ENCODE data around the gene LMBRD1. TPM values are rescaled to one million over a fixed set of nuclear protein-coding genes. Genes with fewer than 3 reads are reported as not detected.
"Not testable (repeated sequence)": the region's sequence is repeated elsewhere in the genome, so short reads cannot be mapped to it uniquely, and the experiment has no call there.

LMBRD1 gene
- 10 to 100 TPM; 15.2 TPM for total RNA-seq

DNA sequence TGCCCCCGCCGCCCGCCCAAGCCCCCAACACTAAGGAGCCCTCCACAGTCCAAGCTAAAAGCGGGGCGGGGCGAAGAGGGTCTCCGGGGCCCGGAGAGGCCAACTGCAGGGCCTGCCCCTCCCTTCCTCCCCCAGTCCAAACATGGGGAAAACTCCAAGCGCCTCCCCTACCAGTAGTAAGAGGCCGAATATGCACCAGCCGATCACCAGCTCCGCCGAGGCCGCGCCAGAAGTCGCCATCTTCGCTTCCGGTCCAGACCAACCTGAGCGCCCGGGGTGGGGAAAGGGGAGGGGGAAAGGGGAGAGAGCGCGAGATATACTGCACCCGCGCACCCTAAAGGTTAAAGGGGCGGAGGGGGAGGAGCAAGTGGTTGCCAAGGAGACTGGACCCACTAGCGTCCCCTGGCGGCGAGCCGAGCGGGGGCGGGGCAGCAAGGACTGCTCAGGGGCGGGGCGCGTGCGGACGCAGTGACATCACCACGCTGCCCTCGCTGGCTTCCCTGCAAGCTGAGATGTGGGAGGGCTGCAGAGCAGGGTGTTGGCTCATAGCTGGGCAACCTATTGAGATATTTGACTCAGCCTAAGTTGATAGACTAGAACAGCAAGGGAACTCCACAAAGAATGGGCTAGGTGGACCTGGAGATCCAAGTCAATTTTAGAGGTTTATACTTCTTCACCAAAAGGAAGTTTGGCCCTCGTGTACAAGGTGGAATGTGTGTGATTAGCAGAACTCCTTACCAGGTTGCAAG, at the start of gene LMBRD1:
Gene LMBRD1 (minus strand): TSS at position 369 of the 749 bp plus-strand sequence. CDS start 129 bp downstream, at position 240.
- no peaks in the 10 kb centered on the region for H3K27me3 Mint-ChIP-seq
- no peaks in the 10 kb centered on the region for H3K9me3 Mint-ChIP-seq
- peak; percentile 97 for DNase-seq
- H3K4me3 Mint-ChIP-seq, result peak within 1 kb of the TSS; percentile 91
- peak within 1 kb of the TSS; percentile 92 for H3K27ac Mint-ChIP-seq
- H3K4me1 Mint-ChIP-seq, result peaks cover 40% of the 10 kb centered on the region
- peaks cover 12% of the 10 kb centered on the region for H3K36me3 Mint-ChIP-seq

DNA sequence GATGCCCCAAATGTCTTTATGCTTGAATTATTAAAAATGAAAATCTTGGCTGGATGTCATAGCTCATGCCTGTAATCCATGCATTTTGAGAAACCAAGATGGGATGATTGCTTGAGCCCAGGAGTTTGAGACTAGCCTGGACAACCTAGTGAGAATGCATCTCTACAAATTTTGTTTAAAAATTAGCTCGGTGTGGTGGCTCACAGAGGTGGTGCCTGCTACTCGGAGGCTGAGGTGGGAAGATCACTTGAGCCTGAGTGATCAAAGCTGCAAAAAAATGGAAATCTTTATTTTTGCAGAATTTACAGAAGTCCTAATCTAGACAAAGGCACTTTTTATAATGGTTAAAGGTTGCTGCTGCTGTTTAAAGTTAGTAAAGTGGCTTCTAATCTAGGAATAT, 49.5 kb upstream of the LMBRD1 start:
- Mint-ChIP-seq H3K4me3 (no peak overlapping the region), H3K4me1 (no peaks in the 10 kb centered on the region), H3K36me3 (no peaks in the 10 kb centered on the region), H3K27ac (no peak overlapping the region), H3K27me3 (peaks cover 29% of the 10 kb centered on the region), H3K9me3 (no peaks in the 10 kb centered on the region)
- DNase-seq, result no peak

DNA sequence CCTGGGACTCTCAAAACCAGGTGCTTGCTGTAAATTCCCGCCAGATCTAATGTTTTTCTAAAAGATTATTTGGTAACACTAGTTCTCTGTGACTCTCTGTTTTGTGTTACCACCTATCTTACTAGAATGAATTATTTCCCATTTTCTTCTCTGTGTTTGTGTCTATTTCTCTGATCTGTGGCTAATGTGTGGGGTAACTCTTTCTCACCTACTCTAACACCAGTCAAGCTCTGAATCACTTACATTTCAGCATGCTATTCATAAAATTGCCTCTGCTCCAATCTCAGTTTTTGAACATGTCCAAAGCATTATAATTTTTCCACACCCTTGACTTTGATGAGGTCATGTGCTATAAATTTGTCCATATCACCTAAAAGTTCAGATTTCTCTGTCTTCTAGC, 46.4 kb upstream of the LMBRD1 start:
- no peak overlapping the region for H3K4me3 Mint-ChIP-seq
- H3K27me3 Mint-ChIP-seq, result peaks cover 24% of the 10 kb centered on the region
- DNase-seq, result no peak
- peaks cover 2% of the 10 kb centered on the region for H3K4me1 Mint-ChIP-seq
- H3K36me3 Mint-ChIP-seq, result no peaks in the 10 kb centered on the region
- no peak overlapping the region for H3K27ac Mint-ChIP-seq
- H3K9me3 Mint-ChIP-seq, result no peaks in the 10 kb centered on the region

- DNase-seq, result no peak
- H3K4me3 Mint-ChIP-seq, result no peak overlapping the region
- H3K4me1 Mint-ChIP-seq, result peaks cover 2% of the 10 kb centered on the region
- H3K27me3 Mint-ChIP-seq, result peaks cover 19% of the 10 kb centered on the region
- H3K9me3 Mint-ChIP-seq, result no peaks in the 10 kb centered on the region
- no peak overlapping the region for H3K27ac Mint-ChIP-seq
- no peaks in the 10 kb centered on the region for H3K36me3 Mint-ChIP-seq
Measured at GRCh38 chr6:69841862-69842261, 45.1 kb upstream of the LMBRD1 start.

DNA sequence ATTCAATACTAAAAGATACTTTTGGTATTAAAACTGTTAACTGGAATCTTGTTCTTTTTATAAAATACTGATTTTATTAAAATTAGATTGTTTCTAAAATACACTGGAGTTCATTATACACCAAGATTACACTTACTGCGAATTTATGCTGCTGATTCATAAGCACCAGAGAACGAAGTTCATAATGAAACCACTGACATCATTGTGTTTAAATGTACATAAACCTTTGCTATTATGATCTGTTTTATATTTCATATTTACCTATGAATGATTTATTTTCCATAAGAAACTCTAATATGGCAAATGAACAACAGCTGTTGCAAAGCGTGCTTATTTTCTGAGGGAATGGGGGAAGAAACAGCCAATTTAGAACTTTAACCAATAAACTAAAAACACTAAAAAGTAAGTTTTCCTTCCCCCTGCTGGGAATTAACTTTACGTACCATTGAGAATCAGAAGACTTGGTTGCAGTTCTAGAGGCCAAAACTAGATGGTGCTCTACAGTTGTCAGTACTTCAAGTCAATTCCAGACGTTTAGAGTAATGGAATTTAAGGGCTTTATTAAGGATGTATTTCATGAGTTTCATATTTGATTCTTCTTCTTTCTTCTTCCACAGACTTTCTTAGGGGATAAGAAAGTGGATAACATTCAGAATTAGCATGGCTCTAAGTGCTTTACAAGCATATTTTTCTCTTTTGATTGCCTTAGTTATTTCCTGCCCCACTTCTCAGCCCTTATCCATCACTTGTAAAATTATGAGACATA, 38.8 kb upstream of the LMBRD1 start:
- no peak for DNase-seq
- Mint-ChIP-seq H3K9me3 (no peaks in the 10 kb centered on the region), H3K36me3 (no peaks in the 10 kb centered on the region), H3K4me3 (peak overlapping the region; percentile 19), H3K27ac (no peak overlapping the region), H3K27me3 (peaks cover 17% of the 10 kb centered on the region), H3K4me1 (peaks cover 5% of the 10 kb centered on the region)

DNA sequence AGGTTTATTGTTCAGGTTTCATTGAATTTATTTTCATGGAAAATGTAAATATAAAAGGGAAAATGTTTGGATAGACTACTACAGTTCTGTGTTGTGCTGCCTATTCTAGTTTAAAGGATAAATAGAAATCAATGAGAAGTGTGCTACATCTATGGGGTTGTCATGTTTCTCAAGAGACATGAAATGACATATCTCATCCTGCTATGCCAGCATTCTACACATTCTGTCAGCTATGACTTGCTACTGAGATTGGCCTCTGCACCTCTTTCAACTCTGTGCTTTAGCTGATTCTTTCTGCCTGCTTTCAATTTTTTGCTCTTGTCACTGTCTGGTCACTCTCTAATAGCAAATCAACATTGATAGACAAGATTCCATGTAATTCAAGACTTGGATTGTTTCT, 35.7 kb upstream of the LMBRD1 start:
- H3K4me3 Mint-ChIP-seq, result no peak overlapping the region
- no peaks in the 10 kb centered on the region for H3K9me3 Mint-ChIP-seq
- peaks cover 17% of the 10 kb centered on the region for H3K27me3 Mint-ChIP-seq
- peaks cover 5% of the 10 kb centered on the region for H3K4me1 Mint-ChIP-seq
- DNase-seq, result no peak
- H3K27ac Mint-ChIP-seq, result no peak overlapping the region
- H3K36me3 Mint-ChIP-seq, result no peaks in the 10 kb centered on the region

- H3K27me3 Mint-ChIP-seq, result no peaks in the 10 kb centered on the region
- H3K27ac Mint-ChIP-seq, result no peak overlapping the region
- no peaks in the 10 kb centered on the region for H3K36me3 Mint-ChIP-seq
- H3K4me3 Mint-ChIP-seq, result no peak overlapping the region
- no peak for DNase-seq
- H3K4me1 Mint-ChIP-seq, result no peaks in the 10 kb centered on the region
- H3K9me3 Mint-ChIP-seq, result no peaks in the 10 kb centered on the region
Measured at GRCh38 chr6:69827276-69827893, 30.6 kb upstream of the LMBRD1 start.

DNA sequence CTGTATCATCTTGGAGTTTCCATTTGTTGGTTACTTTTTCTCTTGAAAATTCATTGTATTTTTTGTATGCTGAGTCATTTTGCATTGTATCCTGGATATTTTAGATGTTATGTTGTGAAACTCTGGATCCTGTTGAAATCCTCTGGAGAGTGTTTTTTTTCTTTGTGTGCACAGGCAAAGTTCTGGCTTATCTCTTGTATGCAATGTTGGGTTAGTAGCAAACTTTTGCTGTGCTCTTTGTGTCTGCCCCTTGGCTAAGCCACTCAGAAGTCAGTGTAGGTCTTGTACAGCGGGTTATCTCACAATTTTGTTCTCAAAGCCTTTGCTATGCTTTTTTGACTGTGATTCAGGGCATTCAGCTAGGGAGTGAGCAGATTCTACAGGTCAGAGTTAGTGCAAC, 29.1 kb upstream of the LMBRD1 start:
- H3K27me3 Mint-ChIP-seq, result no peaks in the 10 kb centered on the region
- no peak overlapping the region for H3K27ac Mint-ChIP-seq
- no peaks in the 10 kb centered on the region for H3K36me3 Mint-ChIP-seq
- no peaks in the 10 kb centered on the region for H3K9me3 Mint-ChIP-seq
- no peak overlapping the region for H3K4me3 Mint-ChIP-seq
- no peaks in the 10 kb centered on the region for H3K4me1 Mint-ChIP-seq
- no peak for DNase-seq

GRCh38 chr6:69824355-69824754, 27.5 kb upstream of the LMBRD1 start:
- DNase-seq, H3K4me1 Mint-ChIP-seq, H3K36me3 Mint-ChIP-seq, H3K4me3 Mint-ChIP-seq, H3K27me3 Mint-ChIP-seq, H3K27ac Mint-ChIP-seq, H3K9me3 Mint-ChIP-seq: not testable (repeated sequence)

DNA sequence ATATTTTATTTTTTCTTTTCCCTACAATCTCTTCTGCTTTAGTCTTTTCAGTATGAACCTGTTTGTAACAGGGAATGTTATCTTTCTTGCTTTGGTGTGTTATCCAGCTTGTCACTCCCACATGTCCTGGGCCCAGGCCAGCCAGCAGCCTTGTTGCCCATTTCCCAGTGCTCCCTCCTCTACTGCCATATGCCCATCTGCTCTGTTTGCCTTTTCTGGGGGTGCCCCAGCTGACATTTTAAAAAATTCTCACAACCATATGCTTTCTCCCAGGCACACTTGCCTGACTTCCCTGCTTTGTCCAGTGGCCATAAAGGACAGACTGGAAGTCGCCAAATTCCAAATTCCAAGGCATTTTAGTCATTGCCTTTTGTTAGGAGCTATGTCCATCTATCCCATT, 23.6 kb upstream of the LMBRD1 start:
- no peaks in the 10 kb centered on the region for H3K27me3 Mint-ChIP-seq
- H3K27ac Mint-ChIP-seq, result no peak overlapping the region
- H3K36me3 Mint-ChIP-seq, result no peaks in the 10 kb centered on the region
- no peak overlapping the region for H3K4me3 Mint-ChIP-seq
- no peaks in the 10 kb centered on the region for H3K9me3 Mint-ChIP-seq
- peaks cover 21% of the 10 kb centered on the region for H3K4me1 Mint-ChIP-seq
- no peak for DNase-seq

- no peak overlapping the region for H3K4me3 Mint-ChIP-seq
- no peak for DNase-seq
- H3K4me1 Mint-ChIP-seq, result peaks cover 26% of the 10 kb centered on the region
- H3K27me3 Mint-ChIP-seq, result no peaks in the 10 kb centered on the region
- no peaks in the 10 kb centered on the region for H3K9me3 Mint-ChIP-seq
- H3K27ac Mint-ChIP-seq, result no peak overlapping the region
- H3K36me3 Mint-ChIP-seq, result no peaks in the 10 kb centered on the region
Measured at GRCh38 chr6:69820018-69820417, 23.2 kb upstream of the LMBRD1 start.

DNA sequence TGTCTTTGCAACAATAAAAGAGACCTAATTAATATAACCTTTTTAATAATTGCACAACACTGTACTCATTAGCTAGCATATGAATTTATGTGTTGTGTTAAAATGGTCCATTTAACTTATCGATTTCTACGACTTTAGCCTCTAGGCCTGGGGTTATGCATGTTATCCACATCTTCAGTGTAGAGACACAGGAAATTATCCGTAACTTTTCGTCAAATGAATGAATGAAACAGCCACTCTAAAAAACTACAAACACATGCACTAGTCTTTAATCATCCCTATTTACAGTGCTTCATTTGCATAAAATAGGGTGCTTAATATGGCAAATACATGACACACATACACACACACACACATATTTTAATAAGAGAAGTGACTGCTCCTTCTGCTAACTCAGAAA, 22.3 kb upstream of the LMBRD1 start:
- H3K4me1 Mint-ChIP-seq, result peaks cover 31% of the 10 kb centered on the region
- H3K4me3 Mint-ChIP-seq, result no peak overlapping the region
- no peaks in the 10 kb centered on the region for H3K36me3 Mint-ChIP-seq
- no peaks in the 10 kb centered on the region for H3K9me3 Mint-ChIP-seq
- no peaks in the 10 kb centered on the region for H3K27me3 Mint-ChIP-seq
- no peak for DNase-seq
- no peak overlapping the region for H3K27ac Mint-ChIP-seq

DNA sequence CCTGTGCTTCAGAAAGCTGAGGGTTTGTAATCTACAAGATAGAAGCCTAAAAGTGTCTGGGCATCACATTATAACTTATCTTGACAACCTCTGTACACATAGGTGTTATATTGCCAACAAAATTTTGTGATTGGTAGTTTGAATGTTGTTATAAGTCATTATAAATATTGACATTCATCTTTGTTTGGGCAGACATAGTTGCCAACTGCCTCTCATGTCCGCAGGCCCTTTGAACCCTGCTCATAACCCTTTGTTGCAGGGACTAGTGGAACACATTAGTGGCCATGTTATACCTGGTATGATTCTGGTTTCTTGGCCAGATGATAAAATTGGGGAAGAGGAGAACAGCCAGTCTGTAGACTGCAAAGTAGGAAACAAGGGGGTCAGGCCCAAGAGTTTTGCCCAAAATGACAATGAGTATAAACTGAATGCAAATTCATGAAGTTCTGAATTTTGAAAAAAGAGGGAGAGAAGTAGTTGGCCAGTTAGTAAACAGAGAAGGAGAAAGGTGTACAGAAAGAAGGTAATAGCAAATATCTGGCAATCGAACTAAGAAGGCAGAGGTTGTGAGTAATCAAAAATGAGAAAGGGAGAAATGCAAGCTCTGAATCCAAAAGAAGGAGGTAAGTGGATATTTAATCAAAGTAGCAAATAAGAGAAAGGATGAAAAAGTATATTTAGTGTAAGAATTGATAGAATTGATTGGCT, 21.6 kb upstream of the LMBRD1 start:
- H3K9me3 Mint-ChIP-seq, result no peaks in the 10 kb centered on the region
- no peaks in the 10 kb centered on the region for H3K27me3 Mint-ChIP-seq

DNA sequence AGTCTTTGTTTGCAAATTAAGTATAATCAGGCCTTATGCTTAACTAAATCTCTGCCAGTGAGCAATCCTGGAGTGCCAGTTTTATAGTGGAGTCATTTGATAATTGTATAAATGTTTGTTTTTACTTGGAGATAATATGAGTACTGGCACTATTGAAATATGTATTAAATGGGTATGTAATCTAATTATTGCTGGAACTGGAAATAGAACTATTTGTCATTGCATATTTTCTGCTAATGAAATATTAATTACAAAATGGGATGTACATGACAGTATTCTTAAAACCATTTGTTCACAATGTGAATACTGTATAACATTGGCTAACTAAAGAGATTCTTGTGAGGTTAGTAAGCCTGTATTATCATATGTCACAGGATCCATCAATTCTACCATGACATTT, 20.5 kb upstream of the LMBRD1 start:
- DNase-seq, result no peak
- H3K4me1 Mint-ChIP-seq, result peaks cover 47% of the 10 kb centered on the region
- no peak overlapping the region for H3K4me3 Mint-ChIP-seq
- H3K27me3 Mint-ChIP-seq, result no peaks in the 10 kb centered on the region
- H3K36me3 Mint-ChIP-seq, result peaks cover 2% of the 10 kb centered on the region
- H3K27ac Mint-ChIP-seq, result no peak overlapping the region
- H3K9me3 Mint-ChIP-seq, result no peaks in the 10 kb centered on the region

More for the DNA sequence above, 21.6 kb upstream of the LMBRD1 start:
- Mint-ChIP-seq H3K4me1 (peaks cover 37% of the 10 kb centered on the region), H3K36me3 (peaks cover 2% of the 10 kb centered on the region), H3K4me3 (no peak overlapping the region), H3K27ac (no peak overlapping the region)
- no peak for DNase-seq

DNA sequence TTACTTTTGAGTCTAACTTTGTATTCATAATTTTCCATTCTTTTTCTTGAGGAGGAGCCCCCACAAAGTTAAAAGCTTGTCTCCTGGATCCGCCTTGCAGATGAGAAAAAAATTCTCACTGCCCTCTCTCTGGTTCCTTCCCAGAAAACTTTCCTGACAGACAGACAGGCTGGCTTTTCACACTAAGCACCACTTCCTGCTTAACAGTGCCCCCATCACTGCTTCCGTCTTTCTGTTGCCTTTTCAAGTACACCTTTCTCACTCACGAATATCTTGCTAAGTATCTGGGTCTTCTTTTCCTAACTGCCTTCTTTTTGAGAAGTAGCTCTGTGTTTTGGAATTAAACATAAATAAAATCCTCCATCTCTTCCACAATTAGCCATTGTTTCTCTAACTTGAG, 19.8 kb upstream of the LMBRD1 start:
- Mint-ChIP-seq H3K36me3 (peaks cover 2% of the 10 kb centered on the region), H3K27ac (peak overlapping the region; percentile 88), H3K4me3 (peak overlapping the region; percentile 68), H3K4me1 (peaks cover 51% of the 10 kb centered on the region), H3K9me3 (no peaks in the 10 kb centered on the region), H3K27me3 (no peaks in the 10 kb centered on the region)
- DNase-seq, result no peak
